Stimulated activated CD4-positive, alpha-beta T cell treated with anti-CD3 and anti-CD28 coated beads, Interleukin-12 subunit alpha, Interleukin-12 subunit beta, amount 100 ng/mL, for 24 hours (primary cell): ENCODE data around the gene MARK4.
"Not testable (repeated sequence)": the region's sequence is repeated elsewhere in the genome, so short reads cannot be mapped to it uniquely, and the experiment has no call there.

ENCODE experiments used
- DNase-seq, 2 experiments: peaks; one replicate each; pipeline ENCODE4 v3.0.0-alpha.2; 2020; ENCODE audit warnings: low read depth in 2 of 2

Gene MARK4

DNA sequence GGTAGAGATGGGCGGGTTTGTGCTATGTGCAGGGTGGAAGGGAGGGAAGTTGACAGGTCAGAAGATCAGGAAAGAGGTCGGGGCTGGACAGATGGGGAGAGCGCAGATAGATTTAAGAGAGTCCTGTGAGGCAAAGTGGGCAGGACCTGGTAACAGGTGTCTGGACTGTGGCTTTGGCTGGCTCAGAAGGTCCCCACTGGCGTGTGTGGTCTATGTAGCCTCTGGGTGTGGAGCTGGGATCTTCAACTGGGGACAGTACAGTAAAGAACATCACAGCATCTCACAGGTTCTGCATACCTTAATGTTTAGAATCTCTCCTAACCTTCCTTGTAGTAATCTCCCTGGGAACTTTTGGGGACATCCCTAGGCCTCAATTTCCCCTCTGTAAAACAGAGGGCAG, 53.9 kb downstream of the MARK4 start:
- no peak for DNase-seq

- no peak for DNase-seq
Measured at GRCh38 chr19:45305421-45305820, 54.4 kb downstream of the MARK4 start.

- no peak for DNase-seq
Measured at GRCh38 chr19:45306040-45306439, 55.0 kb downstream of the MARK4 start.

DNA sequence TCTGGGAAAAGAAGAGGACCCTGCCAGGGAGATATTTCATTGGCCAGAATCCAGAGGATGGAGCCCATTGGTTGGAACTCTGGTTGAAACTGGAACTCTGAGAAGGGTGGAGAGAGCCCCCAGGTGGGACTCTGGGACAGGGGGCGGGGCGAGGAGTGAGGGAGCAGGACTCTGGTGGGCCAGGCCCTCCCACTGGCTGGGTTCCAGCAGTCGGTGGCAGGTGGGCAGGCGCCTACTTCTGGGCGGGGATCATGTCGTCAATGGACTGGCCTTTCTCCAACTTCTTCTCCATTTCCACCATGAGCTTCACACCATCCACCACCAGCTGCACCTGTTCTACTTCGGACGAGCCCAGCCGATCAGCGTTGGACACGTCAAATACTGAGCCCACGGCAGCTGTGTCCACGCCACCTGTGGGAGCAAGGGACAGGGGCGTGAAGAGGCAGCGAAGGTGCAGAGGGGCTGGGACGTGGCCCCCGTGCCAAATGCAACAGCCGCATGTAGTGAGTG, 55.5 kb downstream of the MARK4 start:
- DNase-seq = no peak

- no peak for DNase-seq
Measured at GRCh38 chr19:45307361-45307760, 56.3 kb downstream of the MARK4 start.

- DNase-seq = not testable (repeated sequence)
Measured at GRCh38 chr19:45309322-45309721, 58.3 kb downstream of the MARK4 start.

- no peak for DNase-seq
Measured at GRCh38 chr19:45311621-45312020, 60.5 kb downstream of the MARK4 start.

DNA sequence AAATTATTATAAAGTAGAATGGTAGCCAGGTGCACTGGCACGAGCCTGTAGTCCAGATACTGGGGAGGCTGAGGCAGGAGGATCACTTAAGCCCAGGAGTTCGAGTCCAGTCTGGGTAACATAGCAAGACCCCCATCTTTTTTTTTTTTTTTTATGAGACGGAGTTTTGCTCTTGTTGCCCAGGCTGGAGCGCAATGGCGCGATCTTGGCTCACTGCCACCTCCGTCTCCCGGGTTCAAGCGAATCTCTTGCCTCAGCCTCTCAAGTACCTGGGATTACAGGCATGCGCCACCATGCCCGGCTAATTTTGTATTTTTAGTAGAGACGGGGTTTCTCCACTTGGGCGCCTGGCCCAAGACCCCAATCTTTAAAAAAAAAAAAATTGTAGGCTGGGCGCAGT, 61.2 kb downstream of the MARK4 start:
- DNase-seq = not testable (repeated sequence)

- DNase-seq = no peak
Measured at GRCh38 chr19:45314708-45315245, 63.7 kb downstream of the MARK4 start.

DNA sequence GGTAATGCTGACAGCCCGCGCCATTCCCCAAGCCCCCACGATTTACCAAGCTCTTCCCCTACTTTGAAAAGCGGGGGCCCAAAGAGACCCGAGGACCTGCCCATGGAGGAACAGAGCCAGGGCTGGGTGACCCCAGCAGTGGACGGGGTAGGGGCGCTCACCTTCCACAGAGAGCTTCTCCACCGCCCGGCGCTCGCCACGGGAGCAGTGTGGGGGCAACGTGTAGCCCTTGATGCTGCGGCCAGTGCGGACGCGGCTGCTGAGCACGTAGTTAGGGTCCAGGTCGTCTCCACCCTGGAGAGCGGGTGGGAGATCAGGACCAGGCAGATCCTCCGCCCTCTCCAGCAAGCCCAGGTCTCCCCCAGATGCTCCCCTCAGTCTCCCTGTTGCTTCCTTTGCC, 64.2 kb downstream of the MARK4 start:
- DNase-seq = no peak

DNA sequence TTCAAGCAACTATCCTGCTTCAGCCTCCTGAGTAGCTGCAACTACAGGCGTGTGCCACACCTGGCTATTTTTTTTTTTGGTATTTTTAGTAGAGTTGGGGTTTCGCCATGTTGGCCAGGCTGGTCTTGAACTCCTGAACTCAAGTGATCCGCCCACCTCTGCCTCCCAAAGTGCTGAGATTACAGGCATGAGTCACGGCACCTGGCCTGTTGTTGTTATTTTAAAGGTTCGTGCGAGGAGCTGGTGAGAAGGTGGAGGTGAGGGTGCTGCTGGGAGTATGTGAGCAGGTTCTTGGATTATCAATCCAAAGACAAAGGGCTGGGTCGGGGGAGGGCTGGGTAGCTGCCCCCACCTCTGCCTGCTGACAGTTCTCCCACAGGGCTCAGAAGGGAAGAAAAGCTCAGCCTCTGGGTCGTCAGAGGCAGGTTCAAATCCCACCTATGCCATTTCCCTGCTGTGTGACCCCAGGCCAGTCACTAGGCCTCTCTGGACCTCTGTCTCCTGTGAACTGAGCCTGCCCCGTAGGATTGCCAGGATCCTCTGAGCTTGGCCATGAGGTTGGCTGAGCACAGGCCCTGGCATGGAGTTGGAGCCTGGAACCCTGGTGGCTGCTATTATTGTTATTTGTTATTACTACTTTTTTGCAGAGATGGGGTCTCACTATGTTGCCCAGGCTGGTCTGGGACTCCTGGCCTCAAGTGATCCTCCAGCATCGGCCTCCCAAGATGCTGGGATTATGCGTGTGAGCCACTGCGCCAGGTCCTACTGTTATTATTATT, 70.1 kb downstream of the MARK4 start:
- DNase-seq = no peak

DNA sequence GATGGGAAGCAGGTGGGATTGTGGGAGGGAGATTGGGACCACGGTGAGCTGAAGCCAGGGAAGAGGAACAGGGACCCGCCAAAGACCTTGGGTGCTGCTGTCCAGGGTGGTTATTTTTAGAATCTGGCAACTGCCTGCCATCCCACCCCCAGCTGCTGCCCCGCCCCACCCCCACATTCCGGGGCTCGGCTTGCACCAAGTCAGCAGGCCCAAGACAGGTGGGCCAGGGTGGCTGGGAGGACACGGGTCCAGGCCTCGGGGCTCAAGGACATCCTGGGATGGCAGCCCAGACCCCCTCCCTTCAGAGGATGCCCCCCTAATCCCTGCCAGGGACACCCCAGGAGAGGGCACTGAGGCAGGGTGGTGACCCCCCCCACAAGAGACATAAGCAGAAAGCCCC, 70.8 kb downstream of the MARK4 start:
- no peak for DNase-seq

- DNase-seq = no peak
Measured at GRCh38 chr19:45322311-45322710, 71.2 kb downstream of the MARK4 start.

- no peak for DNase-seq
Measured at GRCh38 chr19:45322744-45323281, 71.7 kb downstream of the MARK4 start, which contains the start of gene CKM. Gene CKM (minus strand): TSS chr19:45322875. CDS start chr19:45319713, 3,162 bp downstream.

GRCh38 chr19:45323671-45324081, 72.6 kb downstream of the MARK4 start:
- no peak for DNase-seq

GRCh38 chr19:45324349-45324907, 73.4 kb downstream of the MARK4 start:
- DNase-seq = no peak

DNA sequence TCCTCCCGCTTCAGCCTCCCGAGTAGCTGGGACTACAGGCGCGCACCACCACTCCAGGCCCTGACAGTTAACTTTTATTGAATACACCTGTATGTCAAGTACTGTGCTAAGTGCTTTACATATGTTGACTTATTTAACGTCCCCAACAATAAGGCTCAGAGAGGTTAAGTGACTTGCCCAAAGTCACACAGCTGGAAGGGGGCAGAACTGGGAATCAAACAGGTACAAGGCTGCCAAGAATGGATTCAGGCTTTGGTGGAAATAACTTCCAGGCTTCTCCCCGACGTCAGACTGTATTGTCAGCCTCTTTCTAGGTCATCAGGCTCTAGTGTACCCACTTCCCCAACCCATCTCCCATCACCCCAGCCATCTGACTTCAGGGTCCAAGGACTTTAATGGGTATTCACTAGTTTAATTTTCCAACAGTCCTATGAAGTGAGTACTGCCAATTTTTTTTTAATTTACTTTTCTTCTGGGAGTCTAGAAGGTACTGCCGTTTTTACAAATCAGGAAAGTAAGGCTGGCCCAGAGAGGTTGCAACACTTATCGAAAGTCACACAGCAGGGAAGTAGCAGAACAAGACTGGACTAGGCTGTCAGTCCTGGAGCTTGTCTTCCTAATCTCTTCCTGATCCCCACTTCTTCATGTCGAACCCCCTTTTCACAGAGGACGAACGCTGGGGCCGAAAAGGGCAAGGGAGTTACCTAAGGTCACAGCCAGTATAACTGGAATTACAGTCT, 76.5 kb downstream of the MARK4 start:
- DNase-seq = no peak

DNA sequence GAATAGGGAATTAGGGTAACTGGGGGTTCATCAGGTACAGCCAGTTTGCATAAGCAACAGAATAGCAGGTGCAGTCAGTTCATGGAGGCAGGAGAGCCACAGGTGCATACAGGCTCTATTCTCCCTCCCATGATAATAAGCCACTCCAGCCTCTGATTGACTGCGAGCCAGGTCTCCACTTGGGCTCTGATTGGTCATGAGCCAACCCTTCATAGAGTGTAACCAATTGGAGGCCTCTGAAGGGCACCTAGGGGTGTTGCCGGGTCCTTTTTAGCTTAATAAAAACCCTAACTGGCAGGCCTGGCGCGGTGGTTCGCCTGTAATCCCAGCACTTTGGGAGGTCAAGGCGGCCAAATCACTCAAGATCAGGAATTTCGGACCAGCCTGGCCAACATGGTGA, 80.3 kb downstream of the MARK4 start:
- DNase-seq = no peak

DNA sequence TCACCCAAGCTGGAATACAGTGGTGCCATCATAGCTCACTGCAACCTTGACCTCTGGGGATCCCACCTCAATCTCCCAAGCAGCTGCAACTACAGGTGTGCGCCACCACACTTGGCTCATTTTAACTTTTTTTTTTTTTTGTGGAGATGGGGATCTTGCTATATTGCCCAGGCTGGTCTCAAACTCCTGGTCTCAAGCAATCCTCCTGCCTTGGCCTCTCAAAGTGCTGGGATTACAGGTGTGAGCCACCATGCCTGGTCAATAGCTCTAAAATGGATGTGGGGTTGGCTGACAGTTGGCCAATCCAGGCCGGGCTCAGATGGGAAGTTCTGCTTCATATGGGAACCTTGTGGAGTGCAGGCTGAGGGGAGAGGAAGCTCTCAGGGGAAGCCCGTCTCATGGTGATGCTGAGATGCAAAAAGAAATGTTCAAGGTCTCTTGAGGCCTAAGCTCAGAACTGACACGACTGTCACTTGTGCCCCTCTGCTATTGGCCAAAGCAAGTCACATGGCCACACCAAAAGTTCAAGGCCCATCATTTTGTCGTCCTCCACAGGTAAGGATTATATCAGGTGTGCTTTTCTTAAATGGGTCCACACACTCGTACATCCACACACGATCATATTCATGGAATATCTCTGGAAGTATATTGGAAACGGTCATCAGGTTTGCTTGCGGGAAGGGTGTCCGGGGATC, 82.7 kb downstream of the MARK4 start:
- DNase-seq = no peak

DNA sequence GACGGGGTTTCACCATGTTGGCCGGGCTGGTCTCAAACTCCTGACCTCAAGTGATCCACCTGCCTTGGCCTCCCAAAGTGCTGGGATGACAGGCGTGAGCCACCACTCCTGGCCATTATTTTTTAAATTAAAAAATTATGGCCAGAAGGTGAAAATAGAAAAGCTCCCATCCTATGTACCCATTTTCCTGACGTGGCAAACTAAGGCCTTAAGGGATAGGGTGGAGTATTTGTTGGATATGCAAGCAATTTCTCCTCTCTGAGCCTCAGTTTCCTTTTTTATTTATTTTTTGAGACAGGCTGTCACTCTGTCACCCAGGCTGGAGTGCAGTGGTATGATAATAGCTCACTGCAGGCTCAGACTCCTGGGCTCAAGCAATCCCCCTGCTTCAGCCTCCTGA, 83.8 kb downstream of the MARK4 start:
- DNase-seq = not testable (repeated sequence)

GRCh38 chr19:45336696-45337251, 85.7 kb downstream of the MARK4 start:
- DNase-seq = no peak
